H9 (cell line): ENCODE data around the gene NACC2. TPM values are rescaled to one million over a fixed set of nuclear protein-coding genes. Genes with fewer than 3 reads are reported as not detected.

Experiments used
- DNase-seq: peaks from one replicate; pipeline ENCODE4 v3.0.0-alpha.2; 2017
- H2AFZ ChIP-seq: one replicate; pipeline ENCODE4 v1.6.1; 2013; ENCODE audit warnings: mild to moderate bottlenecking, low read length, control low read depth, moderate library complexity
- H2AK5ac ChIP-seq: 2 replicates; pipeline ENCODE4 v1.6.1; 2013; ENCODE audit warnings: low read length, control low read depth, mixed read lengths; ENCODE audit not compliant: insufficient read length
- H2BK120ac ChIP-seq: one replicate; pipeline ENCODE4 v1.6.1; 2013; ENCODE audit warnings: low read depth, mild to moderate bottlenecking, low read length, control low read depth, inconsistent platforms; ENCODE audit not compliant: poor library complexity, severe bottlenecking
- H2BK12ac ChIP-seq: 2 replicates; pipeline ENCODE4 v1.6.1; 2013; ENCODE audit warnings: low read length, control low read depth, mixed read lengths, low read depth; ENCODE audit not compliant: insufficient read length
- H2BK15ac ChIP-seq: 2 replicates; pipeline ENCODE4 v1.6.1; 2013; ENCODE audit warnings: low read depth, low read length, control low read depth
- H2BK20ac ChIP-seq: one replicate; pipeline ENCODE4 v1.6.1; 2013; ENCODE audit warnings: low read depth, mild to moderate bottlenecking, low read length, control low read depth, inconsistent platforms; ENCODE audit not compliant: poor library complexity, severe bottlenecking
- H2BK5ac ChIP-seq: 2 replicates; pipeline ENCODE4 v1.6.1; 2013; ENCODE audit warnings: low read length, control low read depth, mixed read lengths; ENCODE audit not compliant: insufficient read length
- H3K14ac ChIP-seq: 2 replicates; pipeline ENCODE4 v1.6.1; 2013; ENCODE audit warnings: low read length, control low read depth; ENCODE audit not compliant: insufficient read depth
- H3K18ac ChIP-seq: 2 replicates; pipeline ENCODE4 v1.6.1; 2013; ENCODE audit warnings: low read depth, mild to moderate bottlenecking, mixed read lengths, low read length, control low read depth; ENCODE audit not compliant: insufficient read length
- H3K23ac ChIP-seq: 2 replicates; pipeline ENCODE4 v1.6.1; 2013; ENCODE audit warnings: low read length, control low read depth, mixed read lengths, low read depth; ENCODE audit not compliant: insufficient read length
- H3K23me2 ChIP-seq: 2 replicates; pipeline ENCODE4 v1.6.1; 2013; ENCODE audit warnings: low read depth, mild to moderate bottlenecking, mixed read lengths, low read length, control low read depth; ENCODE audit not compliant: insufficient read length, poor library complexity, severe bottlenecking
- H3K27ac ChIP-seq: 2 replicates; pipeline ENCODE4 v1.5.1; 2013; ENCODE audit warnings: low read length, control low read depth, mixed read lengths, low read depth; ENCODE audit not compliant: insufficient read length
- H3K27me3 ChIP-seq: 2 replicates; pipeline ENCODE4 v1.6.1; 2013; ENCODE audit warnings: low read length, control low read depth, inconsistent platforms; ENCODE audit not compliant: insufficient read depth
- H3K4ac ChIP-seq: 2 replicates; pipeline ENCODE4 v1.6.1; 2013; ENCODE audit warnings: low read depth, mild to moderate bottlenecking, control low read depth, inconsistent platforms, low read length, moderate library complexity
- H3K4me1 ChIP-seq: 2 replicates; pipeline ENCODE4 v1.6.1; 2013; ENCODE audit warnings: low read length, control low read depth, inconsistent platforms; ENCODE audit not compliant: insufficient read depth
- H3K4me2 ChIP-seq: 2 replicates; pipeline ENCODE4 v1.6.1; 2013; ENCODE audit warnings: low read length, control low read depth, mixed read lengths; ENCODE audit not compliant: insufficient read length, insufficient read depth
- H3K56ac ChIP-seq: 2 replicates; pipeline ENCODE4 v1.6.1; 2013; ENCODE audit warnings: low read depth, mild to moderate bottlenecking, mixed read lengths, low read length, control low read depth; ENCODE audit not compliant: insufficient read length
- H3K79me1 ChIP-seq: 2 replicates; pipeline ENCODE4 v1.6.1; 2013; ENCODE audit warnings: low read depth, mild to moderate bottlenecking, moderate library complexity, low read length, control low read depth, inconsistent platforms; ENCODE audit not compliant: insufficient read depth, poor library complexity, severe bottlenecking
- H3K79me2 ChIP-seq: 2 replicates; pipeline ENCODE4 v1.6.1; 2013; ENCODE audit warnings: low read length, control low read depth, inconsistent platforms; ENCODE audit not compliant: insufficient read depth
- H3K9ac ChIP-seq: 2 replicates; pipeline ENCODE4 v1.6.1; 2013; ENCODE audit warnings: low read length, control low read depth, mixed read lengths; ENCODE audit not compliant: insufficient read length; ENCODE audit errors: extremely low read depth
- H3K9me3 ChIP-seq: one replicate; pipeline ENCODE4 v1.6.1; 2013; ENCODE audit warnings: low read depth, low read length, inconsistent platforms; ENCODE audit not compliant: control insufficient read depth
- H3T11ph ChIP-seq: one replicate; pipeline ENCODE4 v1.6.1; 2013; ENCODE audit warnings: mild to moderate bottlenecking, low read length, control low read depth, inconsistent platforms
- H4K20me1 ChIP-seq: one replicate; pipeline ENCODE4 v1.6.1; 2013; ENCODE audit not compliant: control insufficient read depth, insufficient read length, insufficient read depth
- H4K5ac ChIP-seq: 2 replicates; pipeline ENCODE4 v1.6.1; 2013; ENCODE audit warnings: low read depth, mild to moderate bottlenecking, mixed read lengths, low read length, control low read depth; ENCODE audit not compliant: insufficient read length
- H4K8ac ChIP-seq: replicated peaks from 2 replicates; pipeline ENCODE4 v1.6.1; 2013; ENCODE audit warnings: low read length, control low read depth, mixed read lengths, low read depth; ENCODE audit not compliant: insufficient read length
- H4K91ac ChIP-seq: 2 replicates; pipeline ENCODE4 v1.6.1; 2013; ENCODE audit warnings: low read depth, mild to moderate bottlenecking, moderate library complexity, mixed read lengths, low read length, control low read depth; ENCODE audit not compliant: insufficient read length
- H3K27ac Mint-ChIP-seq, 3 experiments: 2 replicates in 2 of 3; 3 replicates in 1 of 3; pipeline ENCODE4 v1.8.0; 2020 to 2021; ENCODE audit warnings: mixed read lengths in 3 of 3, mild to moderate bottlenecking in 1 of 3, moderate library complexity in 1 of 3
- H3K27me3 Mint-ChIP-seq: 2 replicates; pipeline ENCODE4 v1.8.0; 2021; ENCODE audit warnings: low read depth, mild to moderate bottlenecking, moderate library complexity, mixed read lengths
- H3K36me3 Mint-ChIP-seq, 3 experiments: 2 replicates in 2 of 3; 3 replicates in 1 of 3; pipeline ENCODE4 v1.8.0; 2020 to 2021; ENCODE audit warnings: low read depth in 3 of 3, mixed read lengths in 3 of 3; ENCODE audit not compliant: insufficient read depth in 1 of 3
- H3K4me1 Mint-ChIP-seq, 2 experiments: 2 replicates each; pipeline ENCODE4 v1.8.0; 2020; ENCODE audit warnings: mixed read lengths in 2 of 2
- H3K4me3 Mint-ChIP-seq, 2 experiments: 2 replicates in 1 of 2; 3 replicates in 1 of 2; pipeline ENCODE4 v1.8.0; 2020 to 2021; ENCODE audit warnings: mild to moderate bottlenecking in 2 of 2, mixed read lengths in 2 of 2, moderate library complexity in 1 of 2
- H3K9me3 Mint-ChIP-seq, 2 experiments: 2 replicates in 1 of 2; 3 replicates in 1 of 2; pipeline ENCODE4 v1.8.0; 2020; ENCODE audit warnings: mild to moderate bottlenecking in 2 of 2, mixed read lengths in 2 of 2, moderate library complexity in 1 of 2
- WGBS: extraction: QIAGEN DNeasy Blood & Tissue Kit; methylation state at CpG from one replicate; pipeline ENCODE4 v1.1.7; 2013; ENCODE audit warnings: missing lambda C conversion rate, low lambda C conversion rate, mixed read lengths; ENCODE audit not compliant: insufficient read length; ENCODE audit errors: extremely low coverage; 5-methylcytosine and 5-hydroxymethylcytosine counted together
- total RNA-seq: library from RNA; stranded (reverse); gene quantifications from 2 replicates; pipeline ENCODE4 v1.2.1, GENCODE V29; 2021
- TF ChIP-seq, protein P1 (sequence below): fragments of 200-600 bp; sonication (generic); conservative IDR thresholded peaks from 3 replicates; pipeline ENCODE4 v1.8.0; 2021; ENCODE audit warnings: antibody characterized with exemption, mild to moderate bottlenecking

NACC2 gene
- total RNA-seq, 1 experiment from 2014 or later, result 11.5 TPM

GRCh38 chr9:136053757-136054142 lies 41.3 kb downstream of the NACC2 start:
- no peak overlapping the region for H3K27ac Mint-ChIP-seq
- H3K14ac ChIP-seq, result no peak overlapping the region

More at GRCh38 chr9:136053757-136054142, 41.3 kb downstream of the NACC2 start:
- Histone ChIP-seq H3K79me2 (no peaks in the 10 kb centered on the region), H3K4me2 (no peak overlapping the region), H3K4ac (no peak overlapping the region), H3K9me3 (no peaks in the 10 kb centered on the region), H3K79me1 (no peaks in the 10 kb centered on the region), H4K8ac (no peak overlapping the region), H3K23me2 (peaks cover 7% of the 10 kb centered on the region), H4K5ac (no peak overlapping the region), H3K23ac (no peak overlapping the region), H3K9ac (no peak overlapping the region), H2BK20ac (no peak overlapping the region), H2BK15ac (no peak overlapping the region), H4K91ac (no peak overlapping the region), H2BK120ac (no peak overlapping the region), H3K27ac (no peak overlapping the region), H3T11ph (no peak overlapping the region), H3K18ac (no peak overlapping the region), H3K4me1 (no peaks in the 10 kb centered on the region), H2BK5ac (no peak overlapping the region), H4K20me1 (no peaks in the 10 kb centered on the region), H2AK5ac (no peak overlapping the region), H2AFZ (no peak overlapping the region), H3K27me3 (no peaks in the 10 kb centered on the region), H2BK12ac (no peak overlapping the region), H3K56ac (no peak overlapping the region)
- Mint-ChIP-seq H3K27me3 (no peaks in the 10 kb centered on the region), H3K36me3 (peaks cover 0 to 4% (median 0%) of the 10 kb centered on the region in 3 experiments; a peak in 2 of 7 replicates), H3K9me3 (no peaks in the 10 kb centered on the region), H3K4me1 (peaks cover 27 to 41% of the 10 kb centered on the region in 2 experiments), H3K4me3 (no peak overlapping the region)
- no CpG with 5 or more reads among the region's 8 CpGs for WGBS
- TF ChIP-seq, protein P1, sequence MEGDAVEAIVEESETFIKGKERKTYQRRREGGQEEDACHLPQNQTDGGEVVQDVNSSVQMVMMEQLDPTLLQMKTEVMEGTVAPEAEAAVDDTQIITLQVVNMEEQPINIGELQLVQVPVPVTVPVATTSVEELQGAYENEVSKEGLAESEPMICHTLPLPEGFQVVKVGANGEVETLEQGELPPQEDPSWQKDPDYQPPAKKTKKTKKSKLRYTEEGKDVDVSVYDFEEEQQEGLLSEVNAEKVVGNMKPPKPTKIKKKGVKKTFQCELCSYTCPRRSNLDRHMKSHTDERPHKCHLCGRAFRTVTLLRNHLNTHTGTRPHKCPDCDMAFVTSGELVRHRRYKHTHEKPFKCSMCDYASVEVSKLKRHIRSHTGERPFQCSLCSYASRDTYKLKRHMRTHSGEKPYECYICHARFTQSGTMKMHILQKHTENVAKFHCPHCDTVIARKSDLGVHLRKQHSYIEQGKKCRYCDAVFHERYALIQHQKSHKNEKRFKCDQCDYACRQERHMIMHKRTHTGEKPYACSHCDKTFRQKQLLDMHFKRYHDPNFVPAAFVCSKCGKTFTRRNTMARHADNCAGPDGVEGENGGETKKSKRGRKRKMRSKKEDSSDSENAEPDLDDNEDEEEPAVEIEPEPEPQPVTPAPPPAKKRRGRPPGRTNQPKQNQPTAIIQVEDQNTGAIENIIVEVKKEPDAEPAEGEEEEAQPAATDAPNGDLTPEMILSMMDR, result no peak
- no peak for DNase-seq
